ENCODE data around the gene SLC41A3. TPM values are rescaled to one million over a fixed set of nuclear protein-coding genes. Genes with fewer than 3 reads are reported as not detected.

Gene SLC41A3
- total and polyA plus RNA-seq, 2 of the 4 experiments (the other 2 are of a cell fraction) = 30.5 to 43.5 TPM

- 0 out of 2 replicates have a peak, but pooled peaks cover 3% of the 10 kb centered on the region for H3K9me1 ChIP-seq (ENCODE audit: insufficient read depth, low read length)
- H2AFZ ChIP-seq (replicated peaks; ENCODE audit: low read length, poor library complexity) = no peak overlapping the region
- H3K4me1 ChIP-seq (ENCODE audit: control insufficient read depth, insufficient read depth, low read length) = no peaks in the 10 kb centered on the region
- no peak overlapping the region for H3K27ac ChIP-seq (ENCODE audit: insufficient read depth, low read length)
- H3K23ac ChIP-seq (ENCODE audit: low read depth, low read length) = no peak overlapping the region
- no TSS peak for BruUV-seq (replicated peaks)
- DNase-seq (no peak), ATAC-seq (ENCODE audit: low read depth) (no peak)
- H3K9ac ChIP-seq (ENCODE audit: low read depth, low read length) = no peak overlapping the region
- no peak overlapping the region for H2BK15ac ChIP-seq (ENCODE audit: low read depth, low read length)
- no peak overlapping the region for H2BK5ac ChIP-seq (ENCODE audit: low read depth, low read length, poor library complexity, severe bottlenecking)
- dilution Hi-C loops (cut with HindIII; ENCODE audit: low sequenced_read_pairs, unreplicated experiment) = no loop called here
- H2AK5ac ChIP-seq (ENCODE audit: low read depth, low read length) = no peak overlapping the region
- no CpG with 5 or more reads among the region's 7 CpGs for WGBS, 2 experiments (ENCODE audit: extremely low coverage in 2 of 2, insufficient read length in 1 of 2)
- peaks cover 0 to 3% of the 10 kb centered on the region in 2 experiments; a peak in 1 of 4 replicates for H3K79me1 ChIP-seq (ENCODE audit: low read depth in 1 of 2, low read length in 2 of 2)
- H2BK20ac ChIP-seq (ENCODE audit: low read depth, low read length) = no peak overlapping the region
- no peak overlapping the region for H4K5ac ChIP-seq (ENCODE audit: low read depth, low read length)
- no peaks in the 10 kb centered on the region for H3K27me3 ChIP-seq (ENCODE audit: control insufficient read depth, insufficient read depth, low read length)
- no peak overlapping the region for H3K4me2 ChIP-seq (ENCODE audit: low read depth, low read length)
- intact Hi-C loops (cut with micrococcal nuclease) = no loop called here
- H3K9me3 ChIP-seq (ENCODE audit: control insufficient read depth, insufficient read depth, low read length) = no peaks in the 10 kb centered on the region
- TF ChIP-seq RFX5 (IDR thresholded peaks at IDR 0.05; ENCODE audit: low read depth, low read length) = no peak
- TF ChIP-seq RCOR1 (IDR thresholded peaks at IDR 0.05; ENCODE audit: insufficient replicate concordance, low read length) = no peak
- TF ChIP-seq SMC3 (IDR thresholded peaks at IDR 0.05; ENCODE audit: low read depth, low read length) = no peak
- no peak for TF ChIP-seq CTCF (conservative IDR thresholded peaks at IDR 0.05; ENCODE audit: low read depth, low read length)
- no peak for TF ChIP-seq MAFK (IDR thresholded peaks at IDR 0.05; ENCODE audit: low read depth, low read length)
- no peak for TF ChIP-seq NFE2L2 (IDR thresholded peaks at IDR 0.05; ENCODE audit: low read depth, low read length)
- TF ChIP-seq BHLHE40 (IDR thresholded peaks at IDR 0.05; ENCODE audit: low read depth, low read length) = no peak
- TF ChIP-seq USF2 (IDR thresholded peaks at IDR 0.05; ENCODE audit: low read depth, low read length) = no peak
- no peak for TF ChIP-seq CEBPB (IDR thresholded peaks at IDR 0.05; ENCODE audit: low read depth, low read length)
- TF ChIP-seq FOS (IDR thresholded peaks at IDR 0.05; ENCODE audit: low read depth, low read length) = no peak
- TF ChIP-seq MAZ (IDR thresholded peaks at IDR 0.05; ENCODE audit: borderline replicate concordance, low read depth, low read length) = no peak
- TF ChIP-seq POLR2A (IDR thresholded peaks at IDR 0.05; ENCODE audit: low read depth, low read length) = no peak
- no peak for TF ChIP-seq RAD21 (IDR thresholded peaks at IDR 0.05; ENCODE audit: low read length)
- no peak for TF ChIP-seq MXI1 (IDR thresholded peaks at IDR 0.05; ENCODE audit: borderline replicate concordance, low read depth, low read length)
- no peak for TF ChIP-seq ELK1 (IDR thresholded peaks at IDR 0.05; ENCODE audit: borderline replicate concordance, low read depth, low read length)
- TF ChIP-seq CHD1 (IDR thresholded peaks at IDR 0.05; ENCODE audit: low read depth, low read length) = no peak
- H3K56ac ChIP-seq (ENCODE audit: extremely low read depth, insufficient read depth, low read length) = no peak overlapping the region
- ChIA-PET POLR2A (ENCODE audit: unreplicated experiment) (no interaction called here), CTCF (no interaction called here)
- H4K8ac ChIP-seq (ENCODE audit: low read depth in 2 of 2, low read length in 2 of 2) = no peak overlapping the region
- H2BK120ac ChIP-seq (ENCODE audit: low read depth, low read length) = no peak overlapping the region
- no peak overlapping the region for H3K18ac ChIP-seq (ENCODE audit: low read depth, low read length)
- no peak overlapping the region for H3K4me3 ChIP-seq (ENCODE audit: insufficient read depth, low read depth, low read length)
- H3K14ac ChIP-seq (replicated peaks; ENCODE audit: low read depth, low read length) = no peak overlapping the region
- no peaks in the 10 kb centered on the region for H3K36me3 ChIP-seq (ENCODE audit: control insufficient read depth, insufficient read depth, low read length)
- H3K4ac ChIP-seq (ENCODE audit: low read depth, low read length) = no peak overlapping the region
- no peak overlapping the region for H4K91ac ChIP-seq (ENCODE audit: insufficient read depth, low read depth, low read length)
- H4K20me1 ChIP-seq (ENCODE audit: insufficient read depth, low read length) = no peaks in the 10 kb centered on the region
- in situ Hi-C loops (cut with MboI; ENCODE audit: low sequenced_read_pairs) = no loop called here
- no peak overlapping the region for H2AK9ac ChIP-seq (replicated peaks; ENCODE audit: low read depth, low read length, poor library complexity)
Measured at GRCh38 chr3:126085276-126085675, 1.4 kb upstream of the SLC41A3 start.

Measured in IMR-90 (cell line).